Uterus (tissue), 4 donors: Measurements from ENCODE around the gene CFAP77. TPM values are rescaled to one million over a fixed set of nuclear protein-coding genes. Genes with fewer than 3 reads are reported as not detected.

Source experiments
- DNase-seq, 2 donors: peaks; one replicate each; pipeline ENCODE4 v3.0.0-alpha.2; 2019 to 2020
- H3K27ac ChIP-seq, 2 donors: fragments of 200-600 bp; sonication (generic); 1 replicate in 1 of 2; 2 replicates in 1 of 2; pipeline ENCODE4 v1.5.1; 2016 to 2018
- H3K27me3 ChIP-seq, 2 donors: fragments of 200-600 bp; sonication (generic); one replicate each; pipeline ENCODE4 v1.5.1; 2018 to 2019; ENCODE audit warnings: control low read depth in 1 of 2
- H3K36me3 ChIP-seq, 2 donors: fragments of 200-600 bp; sonication (generic); one replicate each; pipeline ENCODE4 v1.5.1; 2019; ENCODE audit warnings: control low read depth in 1 of 2
- H3K4me1 ChIP-seq, 2 donors: fragments of 200-600 bp; sonication (generic); one replicate each; pipeline ENCODE4 v1.5.1; 2018 to 2019; ENCODE audit warnings: control low read depth in 1 of 2
- H3K4me3 ChIP-seq, 2 donors: fragments of 200-600 bp; sonication (generic); 1 replicate in 1 of 2; 2 replicates in 1 of 2; pipeline ENCODE4 v1.5.1; 2018 to 2019; ENCODE audit warnings: mild to moderate bottlenecking in 1 of 2
- H3K9me3 ChIP-seq, 2 donors: fragments of 200-600 bp; sonication (generic); one replicate each; pipeline ENCODE4 v1.5.1; 2019; ENCODE audit warnings: control low read depth in 1 of 2
- CTCF ChIP-seq, 4 experiments: fragments of 200-600 bp in 2 of 4; fragments of 450-650 bp in 2 of 4; sonication (generic) in 2 of 4; IDR thresholded peaks; one replicate each; pipeline ENCODE4 v1.5.1; 2016 to 2019; ENCODE audit warnings: antibody characterized with exemption in 4 of 4, mild to moderate bottlenecking in 2 of 4, moderate library complexity in 1 of 4
- POLR2A ChIP-seq, 2 donors: fragments of 450-650 bp; IDR thresholded peaks; one replicate each; pipeline ENCODE4 v1.6.1; 2016; ENCODE audit warnings: antibody characterized with exemption in 2 of 2, mild to moderate bottlenecking in 1 of 2, moderate library complexity in 1 of 2
- intact Hi-C: fragments of 100-400 bp; cut with DNase I; formaldehyde crosslinking; loops from one replicate; pipeline ENCODE4 v1.15.1; 2023; ENCODE audit warnings: low total_unique reads
- total RNA-seq, 4 donors: library from RNA; depleted of rRNA in 3 of 4; stranded (reverse); fragments of >200 nt in 3 of 4; gene quantifications; one replicate each; pipeline versions ENCODE4 v1.1.0 to v1.2.4, GENCODE V29; 2014 to 2023
- donor health status: DM: yes; HTN: yes; CAD: no.

Gene CFAP77
- total RNA-seq, 4 donors from 2014 or later, result 1.4 TPM; not detected in 3

- H3K27ac ChIP-seq, result no peak overlapping the region
- H3K9me3 ChIP-seq, result no peaks in the 10 kb centered on the region
- DNase-seq, result no peak
- H3K36me3 ChIP-seq, result no peaks in the 10 kb centered on the region
- intact Hi-C loops, result no loop called here
- no peaks in the 10 kb centered on the region for H3K4me1 ChIP-seq
- H3K4me3 ChIP-seq, result no peak overlapping the region
- H3K27me3 ChIP-seq, result no peaks in the 10 kb centered on the region
- no peak for TF ChIP-seq POLR2A (IDR thresholded peaks at IDR 0.05)
- TF ChIP-seq CTCF (IDR thresholded peaks at IDR 0.05), result no peak
Observed at GRCh38 chr9:132609184-132609583, 199.2 kb downstream of the CFAP77 start.

- intact Hi-C loops, result no loop called here
- no peak overlapping the region for H3K4me3 ChIP-seq
- TF ChIP-seq POLR2A (IDR thresholded peaks at IDR 0.05), result no peak
- TF ChIP-seq CTCF (IDR thresholded peaks at IDR 0.05), result no peak
- no peak overlapping the region for H3K27ac ChIP-seq
- DNase-seq, result no peak
- no peaks in the 10 kb centered on the region for H3K4me1 ChIP-seq
- H3K27me3 ChIP-seq, result no peaks in the 10 kb centered on the region
- H3K36me3 ChIP-seq, result no peaks in the 10 kb centered on the region
- no peaks in the 10 kb centered on the region for H3K9me3 ChIP-seq
Observed at GRCh38 chr9:132609829-132610228, 199.8 kb downstream of the CFAP77 start.

- no peaks in the 10 kb centered on the region for H3K36me3 ChIP-seq
- H3K4me1 ChIP-seq, result no peaks in the 10 kb centered on the region
- H3K9me3 ChIP-seq, result no peaks in the 10 kb centered on the region
- TF ChIP-seq CTCF (IDR thresholded peaks at IDR 0.05) (no peak), POLR2A (IDR thresholded peaks at IDR 0.05) (no peak)
- no peak for DNase-seq
- intact Hi-C loops, result no loop called here
- H3K4me3 ChIP-seq, result no peak overlapping the region
- H3K27ac ChIP-seq, result no peak overlapping the region
- no peaks in the 10 kb centered on the region for H3K27me3 ChIP-seq
Observed at GRCh38 chr9:132610661-132611060, 200.7 kb downstream of the CFAP77 start.

GRCh38 chr9:132614324-132614723 lies 204.3 kb downstream of the CFAP77 start:
- intact Hi-C loops, result no loop called here
- H3K36me3 ChIP-seq, result no peaks in the 10 kb centered on the region
- TF ChIP-seq POLR2A (IDR thresholded peaks at IDR 0.05) (no peak), CTCF (IDR thresholded peaks at IDR 0.05) (no peak)
- no peaks in the 10 kb centered on the region for H3K9me3 ChIP-seq
- H3K4me3 ChIP-seq, result no peak overlapping the region
- no peaks in the 10 kb centered on the region for H3K4me1 ChIP-seq
- no peaks in the 10 kb centered on the region for H3K27me3 ChIP-seq
- no peak overlapping the region for H3K27ac ChIP-seq
- no peak for DNase-seq

- H3K4me1 ChIP-seq, result no peaks in the 10 kb centered on the region
- intact Hi-C loops, result no loop called here
- no peaks in the 10 kb centered on the region for H3K36me3 ChIP-seq
- DNase-seq, result no peak
- no peaks in the 10 kb centered on the region for H3K9me3 ChIP-seq
- H3K27me3 ChIP-seq, result no peaks in the 10 kb centered on the region
- H3K4me3 ChIP-seq, result no peak overlapping the region
- H3K27ac ChIP-seq, result no peak overlapping the region
- TF ChIP-seq CTCF (IDR thresholded peaks at IDR 0.05) (no peak), POLR2A (IDR thresholded peaks at IDR 0.05) (no peak)
Observed at GRCh38 chr9:132615774-132616173, 205.8 kb downstream of the CFAP77 start.
